H1 (cell line): Measurements from ENCODE around the gene SENP6. TPM values are rescaled to one million over a fixed set of nuclear protein-coding genes. Genes with fewer than 3 reads are reported as not detected.

Experiments
- CTCF ChIA-PET: fragments of 300-600 bp; sonication (Branson Sonifier 250); formaldehyde crosslinking; loops from one replicate; lab custom pipeline; 2021; ENCODE audit not compliant: partially characterized antibody; lab: Charles Lee
- POLR2A ChIA-PET: fragments of 300-600 bp; sonication (Branson Sonifier 250); formaldehyde crosslinking; loops from one replicate; lab custom pipeline; 2021; ENCODE audit warnings: inconsistent platforms; ENCODE audit not compliant: partially characterized antibody; lab: Charles Lee
- DNase-seq, 2 experiments: peaks; one replicate each; pipeline versions ENCODE4 v3.0.0 to v3.0.0-alpha.2; 2010 to 2022; ENCODE audit warnings: low spot score in 2 of 2, low read depth in 1 of 2, mixed read lengths in 1 of 2
- FAIRE-seq: peaks from 2 replicates; lab custom pipeline; 2011; peaks lifted over from hg19 to GRCh38; lab: Jason Lieb, UNC
- H2AFZ ChIP-seq: 2 replicates; pipeline ENCODE4 v1.8.1; 2012; ENCODE audit warnings: low read length, inconsistent platforms
- H2AK5ac ChIP-seq: 2 replicates; pipeline ENCODE4 v1.6.1; 2013; ENCODE audit warnings: low read depth, low read length
- H2BK120ac ChIP-seq: replicated peaks from 2 replicates; pipeline ENCODE3; 2013; ENCODE audit warnings: low read depth, low read length, inconsistent platforms
- H2BK12ac ChIP-seq: 2 replicates; pipeline ENCODE4 v1.6.1; 2013; ENCODE audit warnings: low read depth, low read length
- H2BK15ac ChIP-seq: 2 replicates; pipeline ENCODE4 v1.6.1; 2013; ENCODE audit warnings: low read length
- H2BK20ac ChIP-seq: 2 replicates; pipeline ENCODE4 v1.6.1; 2013; ENCODE audit warnings: low read length
- H2BK5ac ChIP-seq: 2 replicates; pipeline ENCODE4 v1.6.1; 2013; ENCODE audit warnings: low read depth, low read length
- H3K14ac ChIP-seq: 2 replicates; pipeline ENCODE4 v1.6.1; 2013; ENCODE audit warnings: inconsistent platforms; ENCODE audit not compliant: insufficient read length
- H3K18ac ChIP-seq: 2 replicates; pipeline ENCODE4 v1.6.1; 2013; ENCODE audit warnings: low read length; ENCODE audit errors: extremely low read depth
- H3K23ac ChIP-seq: 2 replicates; pipeline ENCODE4 v1.6.1; 2013; ENCODE audit warnings: inconsistent platforms; ENCODE audit not compliant: insufficient read length
- H3K23me2 ChIP-seq: 2 replicates; pipeline ENCODE4 v1.6.1; 2013; ENCODE audit warnings: low read depth, low read length
- H3K27ac ChIP-seq: 2 replicates; pipeline ENCODE4 v1.6.1; 2011; ENCODE audit warnings: low read depth, low read length, inconsistent platforms
- H3K27me3 ChIP-seq, 4 experiments: replicated peaks in 1 of 4; 1 replicate in 1 of 4; 2 replicates in 3 of 4; pipeline versions ENCODE4 v1.6.1 to v1.8.1; 2011 to 2013; ENCODE audit warnings: low read length in 3 of 4, mild to moderate bottlenecking in 3 of 4, inconsistent platforms in 2 of 4, mixed read lengths in 2 of 4, moderate library complexity in 1 of 4; ENCODE audit not compliant: control insufficient read depth in 3 of 4, insufficient read depth in 3 of 4; ENCODE audit errors: extremely low read depth in 1 of 4
- H3K36me3 ChIP-seq, 4 experiments: 2 replicates each; pipeline versions ENCODE4 v1.6.1 to v1.8.1; 2011 to 2013; ENCODE audit warnings: mild to moderate bottlenecking in 4 of 4, low read length in 3 of 4, moderate library complexity in 2 of 4, control low read depth in 1 of 4, inconsistent platforms in 1 of 4; ENCODE audit not compliant: insufficient read depth in 4 of 4, control insufficient read depth in 2 of 4
- H3K4ac ChIP-seq: replicated peaks from 2 replicates; pipeline ENCODE3; 2013; ENCODE audit warnings: low read length, low read depth, mixed read lengths, inconsistent platforms; ENCODE audit not compliant: insufficient read length
- H3K4me1 ChIP-seq, 4 experiments: replicated peaks in 1 of 4; 1 replicate in 1 of 4; 2 replicates in 3 of 4; pipeline versions ENCODE4 v1.6.1 to v1.8.1; 2011 to 2013; ENCODE audit warnings: low read length in 3 of 4, inconsistent platforms in 2 of 4, mixed read lengths in 1 of 4; ENCODE audit not compliant: insufficient read depth in 4 of 4, control insufficient read depth in 3 of 4
- H3K4me2 ChIP-seq, 2 experiments: 2 replicates each; pipeline versions ENCODE4 v1.6.1 to v1.8.1; 2011 to 2013; ENCODE audit warnings: low read depth in 2 of 2, low read length in 2 of 2, control low read depth in 1 of 2, inconsistent platforms in 1 of 2, mild to moderate bottlenecking in 1 of 2; ENCODE audit not compliant: insufficient read depth in 1 of 2
- H3K4me3 ChIP-seq, 4 experiments: fragments of 200-600, 300-600 bp in 1 of 4; sonication (generic), shearing (Covaris generic), sonication (Bioruptor Twin) in 1 of 4; 2 replicates each; pipeline versions ENCODE4 v1.5.1 to v1.8.1; 2011 to 2016; ENCODE audit warnings: low read length in 4 of 4, low read depth in 3 of 4, control low read depth in 2 of 4, inconsistent platforms in 2 of 4, mild to moderate bottlenecking in 2 of 4, mixed read lengths in 1 of 4, moderate library complexity in 1 of 4; ENCODE audit not compliant: insufficient read depth in 2 of 4; ENCODE audit errors: extremely low read depth in 1 of 4
- H3K56ac ChIP-seq: replicated peaks from 2 replicates; pipeline ENCODE3; 2013; ENCODE audit warnings: low read depth, mild to moderate bottlenecking, mixed read lengths, low read length, inconsistent platforms; ENCODE audit not compliant: insufficient read length
- H3K79me1 ChIP-seq: 2 replicates; pipeline ENCODE4 v1.6.1; 2013; ENCODE audit warnings: low read depth, low read length, control low read depth
- H3K79me2 ChIP-seq, 2 experiments: 2 replicates each; pipeline versions ENCODE4 v1.6.1 to v1.8.1; 2012 to 2013; ENCODE audit warnings: low read length in 2 of 2, mild to moderate bottlenecking in 2 of 2, inconsistent platforms in 1 of 2; ENCODE audit not compliant: insufficient read depth in 2 of 2, control insufficient read depth in 1 of 2
- H3K9ac ChIP-seq, 4 experiments: replicated peaks in 1 of 4; 1 replicate in 1 of 4; 2 replicates in 3 of 4; pipeline versions ENCODE4 v1.6.1 to v1.8.1; 2011 to 2013; ENCODE audit warnings: low read depth in 3 of 4, low read length in 3 of 4, control low read depth in 2 of 4, mild to moderate bottlenecking in 2 of 4, moderate library complexity in 2 of 4, inconsistent platforms in 1 of 4; ENCODE audit errors: extremely low read depth in 1 of 4
- H3K9me3 ChIP-seq, 2 experiments: 2 replicates each; pipeline versions ENCODE4 v1.6.1 to v1.8.1; 2012 to 2013; ENCODE audit warnings: mild to moderate bottlenecking in 2 of 2, moderate library complexity in 2 of 2, control low read depth in 1 of 2, inconsistent platforms in 1 of 2, low read depth in 1 of 2, low read length in 1 of 2, mixed read lengths in 1 of 2; ENCODE audit not compliant: insufficient read depth in 2 of 2
- H4K20me1 ChIP-seq, 2 experiments: replicated peaks in 1 of 2; 2 replicates each; pipeline versions ENCODE3 to v1.8.1; 2011 to 2013; ENCODE audit warnings: inconsistent platforms in 2 of 2, low read length in 2 of 2, mild to moderate bottlenecking in 1 of 2; ENCODE audit not compliant: insufficient read depth in 2 of 2, control insufficient read depth in 1 of 2
- H4K5ac ChIP-seq: 2 replicates; pipeline ENCODE4 v1.6.1; 2013; ENCODE audit warnings: low read length, low read depth, mixed read lengths, inconsistent platforms; ENCODE audit not compliant: insufficient read length
- H4K8ac ChIP-seq: 2 replicates; pipeline ENCODE4 v1.8.0; 2013; ENCODE audit warnings: mild to moderate bottlenecking, moderate library complexity, low read length, inconsistent platforms; ENCODE audit not compliant: insufficient read depth; ENCODE audit errors: extremely low read depth
- H4K91ac ChIP-seq: replicated peaks from 2 replicates; pipeline ENCODE3; 2013; ENCODE audit warnings: low read length, mixed read lengths, inconsistent platforms; ENCODE audit not compliant: insufficient read length
- ASH2L ChIP-seq: fragments of 200-600, 300-600 bp; sonication (generic); IDR thresholded peaks from one replicate; pipeline ENCODE4 v1.7.1; 2017; ENCODE audit warnings: low read length
- CBX5 ChIP-seq: fragments of 300-800, 300-1000 bp; sonication (generic); IDR thresholded peaks from 2 replicates; pipeline ENCODE4 v1.7.1; 2016; ENCODE audit warnings: antibody characterized with exemption, low read length, low read depth
- CBX8 ChIP-seq: fragments of 300-800, 300-1000 bp; sonication (generic); IDR thresholded peaks from 2 replicates; pipeline ENCODE4 v1.7.1; 2016; ENCODE audit warnings: low read depth, low read length, borderline replicate concordance
- CHD1 ChIP-seq: IDR thresholded peaks from 2 replicates; pipeline ENCODE4 v1.6.1; 2012; ENCODE audit warnings: low read depth, low read length, improper control_type of control experiment
- SP4 ChIP-seq: IDR thresholded peaks from 2 replicates; pipeline ENCODE4 v1.6.1; 2012; ENCODE audit warnings: low read length, inconsistent platforms
- WGBS, 2 experiments: shearing (Covaris generic) in 1 of 2; methylation state at CpG; one replicate each; pipeline versions ENCODE4 v1.1.6 to v1.1.7; 2013 to 2015; ENCODE audit warnings: low lambda C conversion rate in 2 of 2, mixed read lengths in 2 of 2, inconsistent platforms in 1 of 2, low coverage in 1 of 2, missing lambda C conversion rate in 1 of 2; ENCODE audit not compliant: insufficient replicate concordance in 2 of 2, insufficient coverage in 1 of 2, insufficient read length in 1 of 2; ENCODE audit errors: extremely low coverage in 1 of 2, missing lambda C conversion rate in 1 of 2; 5-methylcytosine and 5-hydroxymethylcytosine counted together
- polyA plus RNA-seq, 7 experiments: library from polyadenylated mRNA; depleted of rRNA in 3 of 7; stranded (reverse) in 5 of 7; unstranded in 2 of 7; fragments of >200 nt in 5 of 7; fragments of 200-250 nt in 2 of 7; gene quantifications; 1 replicate in 5 of 7; 2 replicates in 1 of 7; 4 replicates in 1 of 7; pipeline versions ENCODE4 v1.2.1 to v1.2.3, GENCODE V29; 2011 to 2013; ENCODE audit warnings: missing spikeins in 2 of 7, mixed read lengths in 2 of 7
- total RNA-seq: library from RNA; stranded (reverse); fragmentation: NEBNext Ultra II Directional; extraction: Animal tissue kit (Norgen Biotek cat#: 25700); gene quantifications from 2 replicates; pipeline ENCODE4 v1.2.1, GENCODE V29; 2021

SENP6 gene
- total and polyA plus RNA-seq, 2 of the 8 experiments (the other 6 are each of a cell fraction or from before 2014, with no cell fraction given): 13.8 to 103 TPM

DNA sequence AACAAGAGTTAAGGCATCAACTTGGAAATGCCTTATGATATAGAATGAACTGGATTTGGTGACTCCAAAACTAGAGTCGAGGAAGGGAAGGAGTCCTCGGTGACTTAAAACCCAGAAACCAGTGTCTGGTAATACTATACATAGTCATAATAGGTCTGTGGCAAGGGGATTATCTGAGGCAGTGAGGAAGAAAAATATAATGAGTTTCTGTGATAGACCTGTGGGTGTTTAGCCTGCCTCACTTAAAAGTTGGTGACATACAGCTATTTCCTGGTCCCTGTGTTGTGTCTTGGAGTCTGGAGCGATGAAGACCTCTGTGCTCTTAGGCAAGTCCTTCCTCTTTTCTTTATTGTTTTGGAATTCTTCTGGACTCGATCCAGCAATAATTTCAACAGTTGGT is 142.3 kb downstream of the SENP6 start:
- ChIA-PET CTCF (no interaction called here), POLR2A (no interaction called here)
- no peaks in the 10 kb centered on the region for H3K9me3 ChIP-seq
- H3K14ac ChIP-seq: no peak overlapping the region
- no peak for DNase-seq
- H2AK5ac ChIP-seq: no peak overlapping the region
- peaks cover 0 to 3% (median 0%) of the 10 kb centered on the region in 4 experiments; a peak in 2 of 7 replicates for H3K27me3 ChIP-seq
- H4K8ac ChIP-seq: no peak overlapping the region
- H3K18ac ChIP-seq: no peak overlapping the region
- H2BK12ac ChIP-seq: no peak overlapping the region
- no peaks in the 10 kb centered on the region for H3K4me1 ChIP-seq
- H4K5ac ChIP-seq: no peak overlapping the region
- H2BK15ac ChIP-seq: no peak overlapping the region
- 88% methylated on average over 4 of the region's 4 CpGs; no CpG with 5 or more reads in 1 of the 2 experiments for WGBS, 2 experiments
- H4K91ac ChIP-seq: no peak overlapping the region
- H3K4me2 ChIP-seq: no peak overlapping the region
- H3K36me3 ChIP-seq: no peaks in the 10 kb centered on the region
- no peak overlapping the region for H3K27ac ChIP-seq
- H2BK120ac ChIP-seq: no peak overlapping the region
- no peaks in the 10 kb centered on the region for H3K79me2 ChIP-seq
- no peak overlapping the region for H2BK5ac ChIP-seq
- no peak overlapping the region for H3K23ac ChIP-seq
- no peak overlapping the region for H3K9ac ChIP-seq
- TF ChIP-seq SP4 (no peak), CBX8 (no peak), CBX5 (no peak), CHD1 (no peak), ASH2L (no peak)
- H2BK20ac ChIP-seq: no peak overlapping the region
- H3K23me2 ChIP-seq: no peaks in the 10 kb centered on the region; the same call in 1 of the 2 replicates
- H2AFZ ChIP-seq: no peak overlapping the region
- no peak overlapping the region for H3K56ac ChIP-seq
- no peaks in the 10 kb centered on the region for H3K79me1 ChIP-seq
- no peak for FAIRE-seq
- no peak overlapping the region for H3K4me3 ChIP-seq
- H3K4ac ChIP-seq: no peak overlapping the region
- peaks cover 0 to 3% of the 10 kb centered on the region in 2 experiments for H4K20me1 ChIP-seq
